Prostate gland (tissue), 2 donors: ENCODE data around the gene GATAD2B. TPM values are rescaled to one million over a fixed set of nuclear protein-coding genes. Genes with fewer than 3 reads are reported as not detected.

Experiments
- DNase-seq: peaks from one replicate; pipeline ENCODE4 v3.0.0-alpha.2; 2019; ENCODE audit warnings: low spot score
- H3K27ac ChIP-seq, 2 donors: fragments of 200-600 bp; sonication (generic); 2 replicates each; pipeline ENCODE4 v1.5.1; 2017 to 2019
- H3K27me3 ChIP-seq: fragments of 200-600 bp; sonication (generic); replicated peaks from 2 replicates; pipeline ENCODE4 v1.5.1; 2019; ENCODE audit not compliant: insufficient read depth
- H3K36me3 ChIP-seq, 2 donors: fragments of 200-600 bp; sonication (generic); 1 replicate in 1 of 2; 2 replicates in 1 of 2; pipeline versions ENCODE4 v1.5.1 to v1.8.1; 2017 to 2019
- H3K4me1 ChIP-seq: fragments of 200-600 bp; sonication (generic); replicated peaks from 2 replicates; pipeline ENCODE4 v1.5.1; 2019
- H3K4me3 ChIP-seq, 2 donors: fragments of 200-600 bp; sonication (generic); 2 replicates each; pipeline ENCODE4 v1.5.1; 2017 to 2019
- H3K9me3 ChIP-seq: fragments of 200-600 bp; sonication (generic); 2 replicates; pipeline ENCODE4 v1.5.1; 2017
- CTCF ChIP-seq, 4 experiments: fragments of 200-600 bp in 2 of 4; fragments of 450-650 bp in 2 of 4; sonication (generic) in 2 of 4; IDR thresholded peaks; 1 replicate in 3 of 4; 2 replicates in 1 of 4; pipeline ENCODE4 v1.5.1; 2016 to 2019; ENCODE audit warnings: antibody characterized with exemption in 4 of 4, mild to moderate bottlenecking in 2 of 4, moderate library complexity in 2 of 4
- POLR2A ChIP-seq: fragments of 450-650 bp; IDR thresholded peaks from one replicate; pipeline ENCODE4 v1.6.1; 2016; ENCODE audit warnings: antibody characterized with exemption, mild to moderate bottlenecking
- POLR2AphosphoS5 ChIP-seq: sonication (generic); formaldehyde crosslinking; IDR thresholded peaks from one replicate; pipeline ENCODE4 v1.6.1; 2017; ENCODE audit warnings: antibody characterized with exemption
- WGBS: methylation state at CpG from one replicate; pipeline ENCODE4 v1.1.5; 2018; 5-methylcytosine and 5-hydroxymethylcytosine counted together
- intact Hi-C: fragments of 100-400 bp; cut with DNase I; formaldehyde crosslinking; loops from one replicate; pipeline ENCODE4 v1.14.2; 2022
- total RNA-seq, 2 donors: library from RNA; depleted of rRNA; stranded (reverse); fragments of >200 nt; gene quantifications; one replicate each; pipeline ENCODE4 v1.1.0, GENCODE V29; 2016

GATAD2B gene
- total RNA-seq, 2 donors from 2014 or later, result 24.5 to 29.7 TPM

GRCh38 chr1:153954826-153955225 lies 32.1 kb upstream of the GATAD2B start:
- 92% methylated on average over 10 of the region's 10 CpGs for WGBS
- Histone ChIP-seq H3K4me3 (no peak overlapping the region), H3K36me3 (peaks cover 15 to 19% of the 10 kb centered on the region in 2 donors), H3K27ac (no peak overlapping the region), H3K9me3 (no peaks in the 10 kb centered on the region), H3K27me3 (no peaks in the 10 kb centered on the region), H3K4me1 (no peaks in the 10 kb centered on the region)
- TF ChIP-seq POLR2A, result no peak
- no peak for TF ChIP-seq POLR2AphosphoS5
- TF ChIP-seq CTCF (IDR thresholded peaks at IDR 0.05), result no peak
- no peak for DNase-seq
- intact Hi-C loops, result no loop called here

GRCh38 chr1:153953859-153954365 lies 31.1 kb upstream of the GATAD2B start:
- no peak for DNase-seq
- H3K27ac ChIP-seq, result no peak overlapping the region
- no peak for TF ChIP-seq CTCF (IDR thresholded peaks at IDR 0.05)
- no peak for TF ChIP-seq POLR2AphosphoS5
- no peak for TF ChIP-seq POLR2A
- H3K36me3 ChIP-seq, result peaks cover 15 to 19% of the 10 kb centered on the region in 2 donors
- intact Hi-C loops, result no loop called here
- H3K27me3 ChIP-seq, result no peaks in the 10 kb centered on the region
- no peaks in the 10 kb centered on the region for H3K4me1 ChIP-seq
- H3K9me3 ChIP-seq, result no peaks in the 10 kb centered on the region
- 70% methylated on average over 4 of the region's 4 CpGs for WGBS
- H3K4me3 ChIP-seq, result no peak overlapping the region

GRCh38 chr1:153951801-153952200 lies 29.0 kb upstream of the GATAD2B start:
- Histone ChIP-seq H3K27me3 (no peaks in the 10 kb centered on the region), H3K4me1 (no peaks in the 10 kb centered on the region), H3K9me3 (no peaks in the 10 kb centered on the region), H3K27ac (no peak overlapping the region), H3K36me3 (peaks cover 15 to 19% of the 10 kb centered on the region in 2 donors), H3K4me3 (no peak overlapping the region)
- TF ChIP-seq POLR2A (no peak), CTCF (IDR thresholded peaks at IDR 0.05) (no peak), POLR2AphosphoS5 (no peak)
- WGBS, result 87% methylated on average over 2 of the region's 2 CpGs
- intact Hi-C loops, result no loop called here
- DNase-seq, result no peak

- Histone ChIP-seq H3K9me3 (no peaks in the 10 kb centered on the region), H3K27me3 (no peaks in the 10 kb centered on the region), H3K4me3 (no peak overlapping the region), H3K36me3 (peaks cover 15 to 19% of the 10 kb centered on the region in 2 donors), H3K27ac (no peak overlapping the region), H3K4me1 (no peaks in the 10 kb centered on the region)
- DNase-seq, result no peak
- no peak for TF ChIP-seq CTCF (IDR thresholded peaks at IDR 0.05)
- no peak for TF ChIP-seq POLR2AphosphoS5
- intact Hi-C loops, result no loop called here
- 88% methylated on average over 11 of the region's 11 CpGs for WGBS
Observed at GRCh38 chr1:153951183-153951582, 28.4 kb upstream of the GATAD2B start.

GRCh38 chr1:153946622-153947241 lies 24.0 kb upstream of the GATAD2B start, which contains the start of gene DENND4B:
Gene DENND4B (minus strand): TSS chr1:153946718. CDS start chr1:153944374, 2,344 bp downstream.
- H3K27ac ChIP-seq, result peak within 1 kb of the TSS; percentile 92 to 96
- H3K27me3 ChIP-seq, result no peaks in the 10 kb centered on the region
- DNase-seq, result peak; percentile 71
- 10% methylated on average over 21 of the region's 28 CpGs for WGBS
- peaks cover 8% of the 10 kb centered on the region in 2 donors for H3K36me3 ChIP-seq
- intact Hi-C loops, result loop anchor here (5.0 kb wide), 3 partner anchors 41 to 149 kb away; partner anchors contain the start of gene RAB13
- TF ChIP-seq POLR2AphosphoS5 (peak; percentile 48), POLR2A (no peak), CTCF (IDR thresholded peaks at IDR 0.05) (peak; percentile 92 to 93 (median 93))
- no peaks in the 10 kb centered on the region for H3K9me3 ChIP-seq
- H3K4me1 ChIP-seq, result no peaks in the 10 kb centered on the region
- H3K4me3 ChIP-seq, result peak within 1 kb of the TSS; percentile 92 to 95
